HEK293T (cell line): ENCODE results near the gene ATG3.

ENCODE experiments used
- CTCF ChIA-PET: fragments of 350-600 bp; formaldehyde crosslinking; extraction: SDS; loops from one replicate; lab custom pipeline; 2021; ENCODE audit warnings: antibody characterized with exemption, inconsistent platforms; lab: Yijun Ruan, JAX
- POLR2A ChIA-PET: fragments of 350-600 bp; formaldehyde crosslinking; extraction: SDS; loops from one replicate; lab custom pipeline; 2020; ENCODE audit warnings: antibody characterized with exemption, inconsistent platforms; lab: Yijun Ruan, JAX
- DNase-seq: peaks from one replicate; pipeline ENCODE4 v3.0.0; 2012; ENCODE audit warnings: mixed read lengths; ENCODE audit errors: extremely low spot score
- ARNT ChIP-seq: fragments of 450-650 bp; IDR thresholded peaks from 2 replicates; pipeline ENCODE4 v1.6.1; 2017; ENCODE audit warnings: mild to moderate bottlenecking
- BHLHE40 ChIP-seq: fragments of 450-650 bp; IDR thresholded peaks from 2 replicates; pipeline ENCODE4 v1.6.1; 2016; ENCODE audit warnings: mild to moderate bottlenecking, moderate library complexity, borderline replicate concordance
- CTBP1 ChIP-seq: fragments of 450-650 bp; IDR thresholded peaks from 2 replicates; pipeline ENCODE4 v1.6.1; 2016; ENCODE audit warnings: borderline replicate concordance
- ELF4 ChIP-seq: fragments of 450-650 bp; IDR thresholded peaks from 2 replicates; pipeline ENCODE4 v1.6.1; 2017; ENCODE audit warnings: antibody characterized with exemption
- FOXA1 ChIP-seq: fragments of 450-650 bp; IDR thresholded peaks from 2 replicates; pipeline ENCODE4 v1.6.1; 2016; ENCODE audit warnings: mild to moderate bottlenecking
- FOXK2 ChIP-seq: fragments of 450-650 bp; IDR thresholded peaks from 2 replicates; pipeline ENCODE4 v1.6.1; 2016; ENCODE audit warnings: mild to moderate bottlenecking
- FOXM1 ChIP-seq: fragments of 450-650 bp; IDR thresholded peaks from 2 replicates; pipeline ENCODE4 v1.6.1; 2017; ENCODE audit warnings: mild to moderate bottlenecking, borderline replicate concordance
- HDGF ChIP-seq: fragments of 450-650 bp; IDR thresholded peaks from 2 replicates; pipeline ENCODE4 v1.6.1; 2017; ENCODE audit warnings: antibody characterized with exemption, borderline replicate concordance
- L3MBTL2 ChIP-seq: fragments of 450-650 bp; conservative IDR thresholded peaks from 2 replicates; pipeline ENCODE4 v1.6.1; 2016; ENCODE audit warnings: mild to moderate bottlenecking
- LEF1 ChIP-seq: fragments of 450-650 bp; IDR thresholded peaks from 2 replicates; pipeline ENCODE4 v1.6.1; 2017; ENCODE audit warnings: mild to moderate bottlenecking, borderline replicate concordance
- NFRKB ChIP-seq: fragments of 450-650 bp; IDR thresholded peaks from 2 replicates; pipeline ENCODE4 v1.6.1; 2016; ENCODE audit warnings: mild to moderate bottlenecking, moderate library complexity
- SP1 ChIP-seq: fragments of 450-650 bp; IDR thresholded peaks from 2 replicates; pipeline ENCODE4 v1.6.1; 2017
- SUZ12 ChIP-seq: fragments of 450-650 bp; IDR thresholded peaks from 2 replicates; pipeline ENCODE4 v1.6.1; 2016; ENCODE audit warnings: mild to moderate bottlenecking
- TARDBP ChIP-seq: fragments of 450-650 bp; IDR thresholded peaks from 2 replicates; pipeline ENCODE4 v1.6.1; 2016
- ZNF384 ChIP-seq: fragments of 450-650 bp; IDR thresholded peaks from 2 replicates; pipeline ENCODE4 v1.6.1; 2016
- TF ChIP-seq, protein P1 (sequence below): fragments of 450-650 bp; IDR thresholded peaks from 2 replicates; pipeline ENCODE4 v1.6.1; 2016

ATG3 gene

DNA sequence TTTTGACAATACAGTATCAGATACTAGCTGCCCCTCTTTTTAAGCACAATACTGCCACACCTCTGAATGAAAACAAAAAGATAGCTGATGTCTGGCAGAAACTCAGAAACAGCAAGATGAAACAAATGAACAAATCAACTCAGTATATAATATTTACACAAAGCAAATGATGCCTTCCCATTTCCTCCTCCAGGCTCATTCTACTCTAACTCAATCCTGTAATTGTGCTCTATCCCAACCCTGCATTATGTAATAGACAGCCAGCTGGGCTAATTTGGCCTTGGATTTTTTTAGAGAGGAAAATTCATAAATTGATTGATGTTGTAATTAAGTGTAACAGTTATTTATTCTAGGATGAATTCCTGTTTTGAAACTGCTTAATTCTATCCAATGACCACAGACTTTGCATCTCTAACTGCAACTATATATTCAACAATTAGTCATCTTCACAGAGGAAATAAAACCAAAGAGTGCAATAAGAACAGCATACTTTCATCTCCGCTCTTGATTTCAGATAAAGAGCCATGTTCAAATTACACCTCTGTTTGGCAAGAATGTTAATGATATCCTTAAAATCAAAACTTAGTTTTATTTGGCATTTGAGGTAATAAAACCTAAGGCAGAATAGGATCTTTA lies 6.1 kb downstream of the ATG3 start:
- ChIA-PET CTCF (no interaction called here), POLR2A (no interaction called here)
- DNase-seq = no peak

DNA sequence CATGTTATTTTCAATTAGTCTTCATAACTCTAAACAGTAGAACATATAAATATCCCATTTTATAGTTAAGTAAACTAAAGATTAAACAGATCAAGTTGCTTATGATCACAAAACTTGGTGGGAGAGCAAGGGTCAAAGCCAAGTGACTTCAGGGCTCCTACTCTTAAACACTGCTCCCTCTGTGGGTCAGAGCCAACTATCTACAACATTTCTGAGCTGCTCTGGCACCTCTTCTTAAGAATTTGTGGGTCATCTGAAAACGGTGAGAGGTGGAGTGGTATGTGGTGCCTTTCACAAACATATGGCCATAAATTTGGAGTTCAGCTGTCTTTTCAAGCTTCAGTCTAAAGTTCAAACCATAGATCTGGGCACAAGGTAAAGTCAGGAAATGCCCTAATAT lies 10.9 kb downstream of the ATG3 start:
- peak; percentile 8 for DNase-seq
- TF ChIP-seq TARDBP (no peak), SUZ12 (no peak), BHLHE40 (no peak), FOXA1 (no peak), FOXM1 (no peak), NFRKB (no peak), L3MBTL2 (no peak), LEF1 (no peak)
- ChIA-PET CTCF (no interaction called here), POLR2A (interaction anchor here (2.2 kb wide), 1 partner anchor 11 kb away, joined by 8 read pairs; the partner anchor contains the start of genes ATG3 and SLC35A5)

More for the DNA sequence above, 6.1 kb downstream of the ATG3 start:
- TF ChIP-seq HDGF = no peak
- TF ChIP-seq, protein P1, sequence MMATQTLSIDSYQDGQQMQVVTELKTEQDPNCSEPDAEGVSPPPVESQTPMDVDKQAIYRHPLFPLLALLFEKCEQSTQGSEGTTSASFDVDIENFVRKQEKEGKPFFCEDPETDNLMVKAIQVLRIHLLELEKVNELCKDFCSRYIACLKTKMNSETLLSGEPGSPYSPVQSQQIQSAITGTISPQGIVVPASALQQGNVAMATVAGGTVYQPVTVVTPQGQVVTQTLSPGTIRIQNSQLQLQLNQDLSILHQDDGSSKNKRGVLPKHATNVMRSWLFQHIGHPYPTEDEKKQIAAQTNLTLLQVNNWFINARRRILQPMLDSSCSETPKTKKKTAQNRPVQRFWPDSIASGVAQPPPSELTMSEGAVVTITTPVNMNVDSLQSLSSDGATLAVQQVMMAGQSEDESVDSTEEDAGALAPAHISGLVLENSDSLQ = no peak
- TF ChIP-seq BHLHE40 = no peak
- no peak for TF ChIP-seq ELF4
- TF ChIP-seq ZNF384 = no peak
- no peak for TF ChIP-seq FOXA1
- no peak for TF ChIP-seq TARDBP
- TF ChIP-seq FOXM1 = no peak
- no peak for TF ChIP-seq SP1
- no peak for TF ChIP-seq CTBP1
- TF ChIP-seq SUZ12 = no peak
- TF ChIP-seq FOXK2 = no peak
- TF ChIP-seq LEF1 = no peak
- TF ChIP-seq ARNT = no peak
- no peak for TF ChIP-seq L3MBTL2
- TF ChIP-seq NFRKB = no peak

DNA sequence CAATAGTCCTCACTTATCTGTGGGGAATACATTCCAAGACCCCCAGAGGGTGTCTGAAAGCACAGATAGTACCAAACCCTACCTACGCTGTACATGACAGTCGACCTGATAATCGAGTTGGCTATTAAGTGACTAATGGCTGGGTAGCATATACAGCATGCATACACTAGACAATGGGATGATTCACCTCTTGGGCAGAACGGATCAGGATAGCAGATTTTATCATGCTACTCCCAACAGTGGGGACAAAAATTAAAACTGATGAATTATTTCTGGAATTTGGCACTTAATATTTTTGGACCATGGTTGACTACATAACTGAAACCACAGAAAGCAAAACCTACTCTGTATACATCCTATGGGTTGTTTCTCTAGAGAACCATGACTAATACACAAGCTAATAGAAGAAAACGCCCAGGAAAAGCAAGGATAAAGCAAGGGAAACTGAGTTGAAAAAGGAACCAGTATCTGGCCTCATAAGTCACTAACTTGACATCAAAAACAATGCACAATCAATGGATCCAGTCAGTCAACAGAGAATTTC lies 15.5 kb downstream of the ATG3 start:
- ChIA-PET CTCF (no interaction called here), POLR2A (no interaction called here)
- DNase-seq = no peak
- TF ChIP-seq BHLHE40 = no peak
- TF ChIP-seq ARNT = no peak
- TF ChIP-seq, protein P1 = no peak
- no peak for TF ChIP-seq FOXK2
- TF ChIP-seq FOXA1 = no peak
- no peak for TF ChIP-seq ELF4
- TF ChIP-seq SP1 = no peak
- no peak for TF ChIP-seq CTBP1
- no peak for TF ChIP-seq FOXM1
- TF ChIP-seq TARDBP = no peak
- TF ChIP-seq LEF1 = no peak
- TF ChIP-seq SUZ12 = no peak
- TF ChIP-seq L3MBTL2 = no peak

DNA sequence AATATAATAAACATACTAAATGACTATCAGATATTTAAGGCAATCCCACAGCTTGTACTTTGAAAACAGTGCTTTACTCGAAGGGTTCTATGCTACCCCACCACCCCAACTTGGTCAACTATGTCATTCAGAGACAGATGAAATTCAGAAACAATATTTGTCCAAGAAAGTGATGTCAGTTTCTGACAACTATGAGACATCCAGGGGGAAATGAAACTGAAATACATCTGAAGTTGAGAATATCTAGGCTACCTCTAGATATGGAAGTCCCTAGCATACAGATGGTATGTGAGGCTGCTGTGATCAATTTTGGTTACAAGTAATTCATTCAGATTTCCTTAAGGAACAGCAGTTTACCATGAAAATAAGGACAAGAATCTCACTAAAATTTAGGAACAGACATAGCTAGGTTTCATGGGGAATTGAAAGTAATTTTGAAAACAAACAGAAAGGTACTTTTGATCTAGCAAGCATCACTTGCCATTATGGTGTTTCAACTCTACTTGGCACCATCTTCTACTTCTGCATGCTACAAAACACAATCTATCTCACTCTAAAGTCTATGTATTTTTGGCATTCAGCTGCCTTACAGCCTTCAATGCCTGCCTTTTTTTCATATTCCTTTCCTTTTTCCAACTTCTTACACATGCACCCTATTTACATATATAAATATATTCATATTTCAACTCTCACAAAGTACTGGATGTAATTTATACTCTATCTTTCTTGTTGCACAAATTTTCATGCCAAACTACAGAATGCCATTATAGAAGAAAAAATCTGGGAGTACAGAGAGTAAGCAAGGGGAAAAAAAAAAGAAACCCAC lies 21.7 kb downstream of the ATG3 start:
- no peak for DNase-seq
- CTCF ChIA-PET = no interaction called here
- TF ChIP-seq L3MBTL2 (no peak), FOXA1 (no peak), ZNF384 (no peak), SP1 (no peak), TARDBP (no peak), LEF1 (no peak), FOXK2 (no peak), CTBP1 (no peak), NFRKB (no peak), ARNT (no peak), HDGF (no peak), BHLHE40 (no peak), SUZ12 (no peak), ELF4 (no peak), FOXM1 (no peak)
- TF ChIP-seq, protein P1 = no peak
- POLR2A ChIA-PET = no interaction called here

DNA sequence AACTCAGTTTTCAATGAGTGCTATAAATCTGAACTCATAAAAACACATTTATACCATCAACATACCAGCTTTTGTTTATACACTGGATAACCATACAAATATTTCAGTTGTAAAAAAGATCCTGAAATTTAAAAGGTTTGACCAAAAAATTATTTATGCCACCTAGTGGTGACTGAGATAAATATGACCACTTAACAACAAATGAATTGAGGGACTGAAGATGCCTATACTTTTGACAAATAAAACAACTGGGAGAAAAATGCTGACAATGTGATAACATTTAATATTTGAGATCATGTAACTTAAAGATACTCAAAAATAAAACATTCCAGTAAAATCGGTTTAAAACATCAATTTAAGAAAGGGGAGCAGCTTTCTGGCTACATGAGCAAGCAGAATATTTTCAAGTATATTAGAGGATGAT lies 30.4 kb downstream of the ATG3 start:
- no peak for DNase-seq

More for the DNA sequence above, 30.4 kb downstream of the ATG3 start:
- ChIA-PET CTCF (interaction anchor here (0.7 to 1.0 kb wide), 4 partner anchors 205 to 393 kb away, joined by 3 to 4 read pairs (median 3); no protein-coding TSS in a partner anchor), POLR2A (interaction anchor here (1.0 kb wide), 1 partner anchor 31 kb away, joined by 3 read pairs; the partner anchor contains the start of genes ATG3 and SLC35A5)
- TF ChIP-seq, protein P1 = no peak
- TF ChIP-seq CTBP1 (no peak), ARNT (no peak), FOXA1 (no peak), LEF1 (no peak), TARDBP (no peak), ZNF384 (no peak), ELF4 (no peak), FOXK2 (no peak), L3MBTL2 (no peak)
